HG02798 (cell line): ENCODE results near the gene IPMK.
A peak's percentile ranks its signal among the peaks of the same experiment; 100 is the strongest.
"Not testable (repeated sequence)": the region's sequence is repeated elsewhere in the genome, so short reads cannot be mapped to it uniquely, and the experiment has no call there.

Experiments
- ATAC-seq: cut with Tn5 transposase; IDR thresholded peaks from one replicate; pipeline ENCODE4 v1.9.1; 2021; ENCODE audit warnings: mild to moderate bottlenecking; ENCODE audit not compliant: unreplicated experiment, poor library complexity

Gene IPMK

GRCh38 chr10:58268454-58268945 is 806 bp upstream of the IPMK start:
- ATAC-seq, result no peak

- ATAC-seq, result peak; percentile 3
Observed at GRCh38 chr10:58266826-58267712, 625 bp downstream of the IPMK start.

- peak; percentile 11 for ATAC-seq
Observed at GRCh38 chr10:58266003-58266825, 1.5 kb downstream of the IPMK start.

GRCh38 chr10:58265249-58265648 is 2.4 kb downstream of the IPMK start:
- no peak for ATAC-seq

- ATAC-seq, result no peak
Observed at GRCh38 chr10:58264780-58265179, 2.9 kb downstream of the IPMK start.

- ATAC-seq, result no peak
Observed at GRCh38 chr10:58262766-58263165, 4.9 kb downstream of the IPMK start.

- no peak for ATAC-seq
Observed at GRCh38 chr10:58260334-58260733, 7.4 kb downstream of the IPMK start.

- no peak for ATAC-seq
Observed at GRCh38 chr10:58258977-58259692, 8.6 kb downstream of the IPMK start.

GRCh38 chr10:58256013-58256780 is 11.5 kb downstream of the IPMK start:
- ATAC-seq, result not testable (repeated sequence)

- no peak for ATAC-seq
Observed at GRCh38 chr10:58254644-58255043, 13.1 kb downstream of the IPMK start.

- no peak for ATAC-seq
Observed at GRCh38 chr10:58253184-58253583, 14.5 kb downstream of the IPMK start.

- ATAC-seq, result not testable (repeated sequence)
Observed at GRCh38 chr10:58244666-58245065, 23.0 kb downstream of the IPMK start.

- not testable (repeated sequence) for ATAC-seq
Observed at GRCh38 chr10:58244242-58244641, 23.5 kb downstream of the IPMK start.

- ATAC-seq, result not testable (repeated sequence)
Observed at GRCh38 chr10:58243801-58244200, 23.9 kb downstream of the IPMK start.

- ATAC-seq, result no peak
Observed at GRCh38 chr10:58243269-58243668, 24.4 kb downstream of the IPMK start.

GRCh38 chr10:58241346-58241745 is 26.3 kb downstream of the IPMK start:
- no peak for ATAC-seq

GRCh38 chr10:58240531-58240930 is 27.2 kb downstream of the IPMK start:
- ATAC-seq, result no peak

GRCh38 chr10:58239561-58240169 is 28.0 kb downstream of the IPMK start:
- no peak for ATAC-seq
